ENCODE data around the gene CNPY1.

CNPY1 gene

GRCh38 chr7:155576416-155576815 is 30.1 kb upstream of the CNPY1 start:
- Histone ChIP-seq H2AFZ (ENCODE audit: low read depth, low read length) (no peak overlapping the region), H3K9me3 (ENCODE audit: insufficient read depth, low read length, severe bottlenecking) (no peaks in the 10 kb centered on the region), H3K36me3 (ENCODE audit: insufficient read depth, low read length) (no peaks in the 10 kb centered on the region), H3K4me1 (ENCODE audit: insufficient read depth, low read length) (no peaks in the 10 kb centered on the region), H4K20me1 (ENCODE audit: insufficient read depth, low read length) (no peaks in the 10 kb centered on the region), H3K4me3 (ENCODE audit: low read depth in 1 of 2, low read length in 2 of 2) (no peak overlapping the region), H3K9ac (ENCODE audit: low read depth, low read length) (no peak overlapping the region), H3K27me3 (ENCODE audit: insufficient read depth, low read length, poor library complexity) (peaks cover 5% of the 10 kb centered on the region), H3K27ac (ENCODE audit: low read length) (no peak overlapping the region), H3K79me2 (ENCODE audit: insufficient read depth, low read length) (no peaks in the 10 kb centered on the region), H3K4me2 (ENCODE audit: insufficient read depth, low read length) (no peak overlapping the region)
- DNase-seq (no peak), ATAC-seq (ENCODE audit: insufficient read depth, low read depth) (no peak)
- TF ChIP-seq CTCF (IDR thresholded peaks at IDR 0.05; ENCODE audit: borderline replicate concordance, extremely low read depth, low read length, poor library complexity, severe bottlenecking) (no peak), EZH2 (IDR thresholded peaks at IDR 0.05; ENCODE audit: borderline replicate concordance, low read depth, low read length, severe bottlenecking) (no peak)

- Histone ChIP-seq H2AFZ (ENCODE audit: low read depth, low read length) (no peak overlapping the region), H3K9me3 (ENCODE audit: insufficient read depth, low read length, severe bottlenecking) (no peaks in the 10 kb centered on the region), H3K27ac (ENCODE audit: low read length) (no peak overlapping the region), H3K9ac (ENCODE audit: low read depth, low read length) (no peak overlapping the region), H3K4me1 (ENCODE audit: insufficient read depth, low read length) (no peaks in the 10 kb centered on the region), H3K4me2 (ENCODE audit: insufficient read depth, low read length) (no peak overlapping the region), H4K20me1 (ENCODE audit: insufficient read depth, low read length) (no peaks in the 10 kb centered on the region), H3K36me3 (ENCODE audit: insufficient read depth, low read length) (no peaks in the 10 kb centered on the region), H3K27me3 (ENCODE audit: insufficient read depth, low read length, poor library complexity) (peaks cover 5% of the 10 kb centered on the region), H3K4me3 (ENCODE audit: low read depth in 1 of 2, low read length in 2 of 2) (no peak overlapping the region), H3K79me2 (ENCODE audit: insufficient read depth, low read length) (no peaks in the 10 kb centered on the region)
- ATAC-seq (ENCODE audit: insufficient read depth, low read depth), result no peak
- DNase-seq, result no peak
- no peak for TF ChIP-seq EZH2 (IDR thresholded peaks at IDR 0.05; ENCODE audit: borderline replicate concordance, low read depth, low read length, severe bottlenecking)
These were observed 28.4 kb upstream of the CNPY1 start for GRCh38 chr7:155574556-155575290.

GRCh38 chr7:155571581-155572345 is 25.4 kb upstream of the CNPY1 start:
- H3K27me3 ChIP-seq (ENCODE audit: insufficient read depth, low read length, poor library complexity), result peaks cover 9% of the 10 kb centered on the region

More at GRCh38 chr7:155571581-155572345, 25.4 kb upstream of the CNPY1 start:
- no peaks in the 10 kb centered on the region for H3K9me3 ChIP-seq (ENCODE audit: insufficient read depth, low read length, severe bottlenecking)
- H4K20me1 ChIP-seq (ENCODE audit: insufficient read depth, low read length), result no peaks in the 10 kb centered on the region
- no peak overlapping the region for H3K4me2 ChIP-seq (ENCODE audit: insufficient read depth, low read length)
- no peaks in the 10 kb centered on the region for H3K4me1 ChIP-seq (ENCODE audit: insufficient read depth, low read length)
- H2AFZ ChIP-seq (ENCODE audit: low read depth, low read length), result no peak overlapping the region
- H3K27ac ChIP-seq (ENCODE audit: low read length), result no peak overlapping the region
- H3K79me2 ChIP-seq (ENCODE audit: insufficient read depth, low read length), result no peaks in the 10 kb centered on the region
- TF ChIP-seq EZH2 (IDR thresholded peaks at IDR 0.05; ENCODE audit: borderline replicate concordance, low read depth, low read length, severe bottlenecking) (no peak), CTCF (IDR thresholded peaks at IDR 0.05; ENCODE audit: borderline replicate concordance, extremely low read depth, low read length, poor library complexity, severe bottlenecking) (no peak)
- no peak overlapping the region for H3K9ac ChIP-seq (ENCODE audit: low read depth, low read length)
- H3K36me3 ChIP-seq (ENCODE audit: insufficient read depth, low read length), result no peaks in the 10 kb centered on the region
- ATAC-seq (ENCODE audit: insufficient read depth, low read depth) (no peak; the same call in 2 of the 3 replicates), DNase-seq (no peak)
- H3K4me3 ChIP-seq (ENCODE audit: low read depth in 1 of 2, low read length in 2 of 2), result no peak overlapping the region

Data from DND-41 (cell line).